ENCODE results near the gene SULT2B1.
"Not testable (repeated sequence)": the region's sequence is repeated elsewhere in the genome, so short reads cannot be mapped to it uniquely, and the experiment has no call there.

The SULT2B1 gene

DNA sequence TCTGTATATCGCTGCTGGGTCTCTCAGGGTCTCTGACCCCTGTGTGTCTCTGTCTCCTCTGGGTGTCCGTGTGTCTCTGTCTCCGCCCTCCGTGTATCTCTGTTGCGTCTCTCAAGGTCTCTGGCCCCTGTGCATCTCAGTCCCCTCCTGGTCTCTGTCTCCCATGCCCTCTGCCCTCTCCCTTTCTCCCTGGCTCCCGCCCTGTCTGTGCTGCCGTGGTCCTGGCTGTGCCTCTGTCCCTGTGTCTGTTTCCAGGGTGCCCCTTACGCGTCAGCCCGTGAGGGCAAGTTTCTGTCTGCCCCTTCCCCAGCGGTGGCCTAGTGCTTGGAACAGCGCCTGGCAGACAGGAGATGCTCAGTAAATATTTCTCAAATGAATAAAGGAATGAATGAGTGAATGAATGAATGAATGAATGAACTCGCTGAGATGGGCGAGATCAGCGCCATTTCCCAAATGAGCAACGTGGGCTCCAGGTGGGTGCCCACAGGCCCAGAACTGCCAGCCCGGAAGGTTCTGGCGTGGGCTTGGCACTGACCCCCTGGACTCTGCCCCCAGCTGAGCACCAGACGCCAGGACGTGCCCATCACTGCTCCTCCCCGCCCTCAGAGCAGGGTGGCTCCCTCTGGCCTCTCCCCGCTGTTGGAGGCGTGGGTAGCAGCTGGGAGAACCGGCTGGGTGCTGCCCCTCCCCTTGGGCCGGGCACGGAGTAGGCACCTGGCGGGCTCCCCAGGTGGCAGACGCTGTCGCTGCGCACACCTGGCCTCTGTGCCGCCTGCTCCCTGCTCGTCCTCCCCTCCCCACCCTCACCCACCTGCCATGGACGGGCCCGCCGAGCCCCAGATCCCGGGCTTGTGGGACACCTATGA, at the start of gene SULT2B1:
TSS of gene SULT2B1 (plus strand) at position 736 of the 866 bp plus-strand sequence. CDS start at position 817, 81 bp downstream.
- DNase-seq: no peak

DNA sequence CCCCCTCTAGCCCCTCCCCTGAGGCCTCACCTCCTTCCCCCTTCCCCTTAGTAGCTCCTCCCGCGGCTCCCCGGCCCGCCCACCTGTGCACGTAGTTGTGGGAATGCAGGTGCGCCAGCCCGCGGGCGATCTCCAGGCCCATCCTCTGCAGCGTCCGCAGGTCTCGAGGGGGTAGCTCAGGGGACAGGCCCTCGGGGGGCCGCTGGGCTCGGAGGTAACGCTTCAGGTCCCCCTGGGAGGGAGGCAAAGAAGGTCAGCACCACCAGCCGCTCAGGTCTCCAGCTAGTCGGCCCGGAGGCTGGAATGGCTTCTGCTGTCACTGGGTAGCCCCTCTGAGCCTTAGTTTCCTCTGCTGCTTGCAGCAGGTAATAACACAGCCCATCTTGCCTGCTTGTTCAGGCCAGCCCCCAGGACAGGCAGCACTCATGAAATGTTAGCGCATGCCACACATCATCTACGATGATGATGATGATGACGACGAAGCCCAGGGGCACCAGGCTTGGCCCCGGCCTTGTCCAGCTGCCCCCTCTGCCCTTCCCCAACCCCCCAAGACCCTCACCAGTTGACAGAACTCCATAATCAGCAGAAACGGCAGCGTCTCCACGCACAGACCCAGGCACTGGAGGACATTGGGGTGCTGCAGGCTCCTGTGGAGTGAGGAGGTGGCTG, 49.5 kb upstream of the SULT2B1 start:
- DNase-seq: no peak

DNA sequence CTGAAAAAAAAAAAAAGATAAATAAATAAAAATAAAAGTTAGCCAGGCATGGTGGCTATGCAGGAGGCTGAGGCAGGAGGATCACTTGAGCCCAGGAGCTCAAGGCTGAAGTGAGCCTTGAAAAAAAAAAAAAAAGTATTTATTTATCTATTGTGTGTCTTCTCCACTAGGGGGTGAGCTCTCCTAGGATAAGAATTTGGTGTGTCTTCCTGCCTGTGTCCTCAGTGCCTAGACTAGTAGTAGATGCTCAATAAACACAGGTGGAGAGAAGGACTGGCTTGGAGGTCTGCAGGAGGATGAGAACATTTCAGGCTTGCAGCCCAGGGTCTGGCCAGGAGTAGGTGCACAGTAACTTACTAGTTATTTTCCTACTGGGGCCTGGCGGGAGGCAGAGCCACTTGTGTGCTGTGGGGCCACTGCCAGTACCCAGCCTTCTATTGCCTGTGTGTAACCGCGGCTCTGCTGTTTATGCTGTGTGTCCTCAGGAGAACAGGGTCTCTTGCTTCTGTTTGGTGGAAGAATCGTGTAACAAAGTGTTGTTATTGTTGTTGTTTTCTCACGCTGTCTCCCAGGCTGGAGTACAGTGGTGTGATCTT, 45.7 kb upstream of the SULT2B1 start:
- DNase-seq: no peak

DNA sequence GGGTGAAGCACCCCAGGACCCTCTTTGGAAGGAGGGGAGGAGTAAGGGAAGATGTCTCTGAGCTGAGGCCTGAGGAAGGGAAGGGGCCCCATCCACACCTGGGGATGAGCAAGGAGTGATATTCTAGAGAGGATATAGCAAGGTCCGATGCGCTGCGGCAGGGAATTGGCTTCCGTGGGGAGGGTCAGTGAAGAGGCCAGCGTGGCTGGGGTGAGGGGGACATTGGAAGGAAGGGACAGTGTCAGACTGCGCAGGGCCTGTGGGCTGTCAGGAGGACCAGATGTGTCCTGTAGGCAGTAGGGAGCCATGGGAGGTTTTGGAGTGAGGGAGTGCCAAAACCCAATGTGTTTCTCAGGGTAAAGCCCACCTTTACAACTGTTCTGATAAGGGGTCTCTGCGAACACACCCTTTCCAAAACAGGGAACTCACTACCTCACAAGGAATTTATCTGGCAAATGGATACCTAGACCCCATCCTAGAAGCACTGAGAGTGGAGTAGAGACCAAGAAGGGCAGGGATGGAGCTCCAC, 44.0 kb upstream of the SULT2B1 start:
- DNase-seq: no peak

DNA sequence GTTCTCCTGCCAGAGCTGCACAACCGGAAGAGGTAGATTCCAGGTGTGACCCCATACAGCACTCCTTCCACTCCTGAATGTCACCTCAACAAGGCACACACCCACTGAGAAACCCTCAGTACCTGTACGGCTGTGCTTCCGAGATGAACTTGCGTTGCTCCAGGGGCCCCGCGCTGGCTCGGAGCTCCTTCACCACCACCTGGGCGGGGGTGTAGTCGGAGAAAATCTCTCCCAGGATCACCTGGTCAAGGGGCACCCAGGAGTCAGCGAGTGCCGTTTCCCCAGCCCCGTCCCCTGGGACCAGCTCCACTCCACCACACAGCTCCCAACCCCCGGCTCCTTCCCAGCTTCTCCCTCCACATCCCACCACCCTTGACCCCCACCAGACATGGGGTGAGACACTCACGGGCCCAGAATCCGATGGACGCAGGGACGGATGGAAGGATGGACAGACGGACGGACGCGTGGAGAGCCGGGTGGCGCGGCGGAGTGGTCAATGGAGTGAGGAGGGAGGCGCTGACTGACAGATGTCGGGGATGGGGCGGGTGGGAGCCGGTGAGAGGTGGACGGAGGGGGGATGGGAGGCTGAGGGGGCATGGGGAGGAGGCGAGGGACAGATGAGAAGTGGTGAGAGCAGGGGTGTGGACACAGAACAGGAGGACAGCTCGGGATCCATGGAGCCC, 43.1 kb upstream of the SULT2B1 start:
- no peak for DNase-seq

DNA sequence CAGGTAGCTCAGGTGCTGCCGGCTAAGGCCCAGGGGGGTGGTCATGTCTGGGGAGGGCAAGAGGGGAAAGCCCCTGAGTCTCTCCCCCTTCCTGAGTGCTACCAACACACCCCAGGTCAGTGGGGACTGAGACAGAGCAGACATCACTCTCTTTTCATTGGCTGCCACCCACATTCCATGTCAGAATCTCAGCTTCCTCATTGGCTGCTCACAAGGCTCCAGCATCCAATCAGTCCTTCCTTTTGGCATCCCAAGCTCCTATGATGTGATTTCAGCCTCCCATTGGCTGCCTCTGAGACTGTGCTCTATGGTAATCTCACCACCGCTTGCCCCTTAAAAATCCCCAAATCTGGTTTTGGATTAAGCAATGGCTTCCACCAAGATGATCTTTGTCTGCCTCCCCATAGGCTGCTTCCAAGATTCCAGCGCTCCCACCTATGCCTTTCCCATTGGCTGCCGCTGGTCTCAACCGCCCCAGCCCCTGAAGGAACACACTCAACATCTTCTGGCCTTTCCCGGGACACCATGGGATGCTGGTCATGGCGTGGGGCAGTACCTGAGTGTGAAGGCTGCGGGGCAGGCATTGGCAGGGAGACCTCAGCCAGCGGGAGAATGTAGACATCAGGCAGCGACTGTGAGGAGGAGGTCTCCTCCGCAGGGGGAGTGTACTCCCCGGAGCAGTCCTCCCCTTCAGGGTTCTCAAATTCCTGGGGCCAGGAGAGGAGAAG, 42.3 kb upstream of the SULT2B1 start:
- DNase-seq: no peak

DNA sequence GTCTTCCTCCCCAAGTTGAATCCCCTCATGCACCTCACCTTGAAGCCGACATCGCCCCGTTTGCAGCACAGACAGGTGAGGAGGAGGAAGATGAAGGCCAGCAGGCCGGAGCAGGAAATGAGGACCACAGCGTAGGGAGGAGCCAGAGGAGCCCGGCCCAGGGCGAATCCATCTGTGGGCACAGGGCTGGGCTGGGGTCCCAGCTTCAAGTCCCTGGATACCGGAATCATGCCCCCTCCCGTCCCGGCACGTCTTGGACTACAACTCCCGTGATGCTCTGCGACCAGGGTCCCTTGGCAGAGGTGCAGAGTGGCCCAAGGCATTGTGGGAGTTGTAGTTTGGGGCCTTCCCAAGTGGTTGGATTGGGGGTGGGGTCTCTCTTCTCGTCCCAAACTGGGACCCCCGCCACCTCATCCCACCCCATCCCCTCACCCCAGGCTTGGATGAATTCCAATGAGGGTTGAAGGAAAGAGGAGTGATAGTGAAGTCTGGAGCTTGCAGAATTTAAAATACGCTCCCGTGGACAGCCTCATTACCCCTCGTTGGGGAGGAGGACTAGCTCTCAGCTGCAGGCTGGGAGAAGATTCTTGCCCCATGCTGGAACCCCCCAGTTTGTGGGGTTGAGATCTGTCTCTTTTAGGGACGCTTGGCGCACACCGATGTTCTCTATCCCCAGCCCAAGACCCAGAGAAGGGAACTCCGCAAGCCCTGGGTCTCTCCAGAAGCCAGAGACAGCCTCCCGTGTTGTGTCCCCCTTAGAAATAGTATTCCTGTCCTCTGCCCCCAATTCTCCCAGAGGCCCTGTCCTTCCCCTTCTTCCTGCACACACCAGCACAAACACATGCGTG, 41.3 kb upstream of the SULT2B1 start:
- DNase-seq: no peak

DNA sequence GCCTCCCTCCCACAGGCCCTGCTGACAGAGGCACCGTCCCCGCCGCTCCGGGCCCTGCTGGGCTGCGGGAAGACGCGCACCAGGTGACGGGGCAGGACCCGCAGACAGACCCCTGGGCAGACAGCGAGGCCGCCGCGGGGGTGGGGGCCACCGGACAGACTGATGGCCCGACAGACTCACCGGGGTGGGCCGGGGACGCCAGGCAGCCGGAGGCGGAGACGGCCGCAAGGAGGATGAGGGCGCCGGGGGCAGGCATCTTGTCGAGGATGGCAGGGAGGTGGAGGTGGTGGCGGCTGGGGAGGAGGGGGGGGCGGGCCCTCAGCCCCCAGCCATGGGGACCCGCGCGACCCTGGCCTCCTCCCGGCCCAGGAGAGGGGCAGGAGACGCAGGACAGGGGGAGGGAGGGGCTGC, 40.6 kb upstream of the SULT2B1 start:
- DNase-seq: no peak

DNA sequence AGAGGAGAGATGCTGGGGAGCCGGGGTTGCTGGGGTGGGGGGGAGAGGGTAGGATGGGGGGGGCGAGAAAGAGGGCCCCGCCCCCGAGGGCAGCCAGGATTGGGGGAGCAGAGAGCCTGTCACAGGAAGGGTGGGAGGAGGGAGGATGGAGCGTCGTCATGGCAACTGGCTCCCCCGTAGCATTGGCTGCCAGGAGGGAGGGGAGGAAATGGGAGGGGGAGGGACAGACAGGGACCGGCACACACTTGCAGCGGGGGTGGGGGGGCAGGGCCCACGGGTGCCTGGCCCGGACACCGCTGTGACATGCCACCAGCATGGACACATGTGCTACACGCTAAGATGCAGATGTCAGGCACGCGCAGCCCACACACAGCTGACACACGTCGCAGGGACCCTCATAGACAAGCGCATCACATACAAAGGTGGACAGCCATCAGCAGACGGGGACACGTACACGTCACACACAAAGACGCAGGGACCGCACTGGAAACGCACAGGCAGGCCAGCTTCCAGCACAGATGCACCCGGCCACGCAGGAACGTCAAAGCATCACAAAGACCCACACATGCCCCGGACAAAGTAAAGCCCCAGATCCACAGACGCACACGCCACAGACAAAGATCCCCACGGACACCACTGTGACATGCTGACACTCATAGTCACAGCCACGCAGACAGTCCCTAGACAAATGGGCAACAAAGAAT, 40.0 kb upstream of the SULT2B1 start, which contains the start of gene LMTK3:
TSS of gene LMTK3 (minus strand) at position 36 of the 704 bp plus-strand sequence. CDS start 259 bp downstream, outside the sequence.
- no peak for DNase-seq

DNA sequence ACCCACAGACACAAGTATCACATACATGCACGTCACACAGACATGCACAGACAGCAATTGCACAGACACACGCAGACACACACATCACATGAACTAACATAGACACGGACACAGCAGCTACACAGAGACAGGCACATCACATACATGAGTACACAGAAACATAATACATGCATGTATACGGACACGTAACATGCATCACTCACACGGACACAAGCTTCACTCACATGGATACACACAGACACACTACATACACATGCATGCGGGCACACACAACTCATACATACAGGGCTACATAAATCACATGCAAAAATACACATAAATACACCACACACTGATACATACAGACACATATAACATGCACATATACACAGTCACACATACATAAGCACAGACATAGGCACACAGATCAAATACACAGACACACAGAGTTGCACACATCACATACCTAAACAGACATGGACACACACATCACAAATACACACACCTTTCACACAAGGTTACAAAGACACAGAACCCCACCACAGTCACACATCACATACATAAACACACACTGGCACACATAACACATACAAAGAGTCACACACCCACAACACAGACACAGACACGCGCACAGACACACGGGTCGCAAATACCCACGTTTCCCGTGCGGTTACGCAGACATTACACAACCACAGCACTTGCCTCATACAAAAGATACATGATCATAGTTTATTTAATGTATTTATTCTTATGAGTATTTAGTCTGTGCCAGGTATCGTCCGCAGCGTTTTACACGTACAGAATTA, 39.3 kb upstream of the SULT2B1 start:
- DNase-seq: no peak

DNA sequence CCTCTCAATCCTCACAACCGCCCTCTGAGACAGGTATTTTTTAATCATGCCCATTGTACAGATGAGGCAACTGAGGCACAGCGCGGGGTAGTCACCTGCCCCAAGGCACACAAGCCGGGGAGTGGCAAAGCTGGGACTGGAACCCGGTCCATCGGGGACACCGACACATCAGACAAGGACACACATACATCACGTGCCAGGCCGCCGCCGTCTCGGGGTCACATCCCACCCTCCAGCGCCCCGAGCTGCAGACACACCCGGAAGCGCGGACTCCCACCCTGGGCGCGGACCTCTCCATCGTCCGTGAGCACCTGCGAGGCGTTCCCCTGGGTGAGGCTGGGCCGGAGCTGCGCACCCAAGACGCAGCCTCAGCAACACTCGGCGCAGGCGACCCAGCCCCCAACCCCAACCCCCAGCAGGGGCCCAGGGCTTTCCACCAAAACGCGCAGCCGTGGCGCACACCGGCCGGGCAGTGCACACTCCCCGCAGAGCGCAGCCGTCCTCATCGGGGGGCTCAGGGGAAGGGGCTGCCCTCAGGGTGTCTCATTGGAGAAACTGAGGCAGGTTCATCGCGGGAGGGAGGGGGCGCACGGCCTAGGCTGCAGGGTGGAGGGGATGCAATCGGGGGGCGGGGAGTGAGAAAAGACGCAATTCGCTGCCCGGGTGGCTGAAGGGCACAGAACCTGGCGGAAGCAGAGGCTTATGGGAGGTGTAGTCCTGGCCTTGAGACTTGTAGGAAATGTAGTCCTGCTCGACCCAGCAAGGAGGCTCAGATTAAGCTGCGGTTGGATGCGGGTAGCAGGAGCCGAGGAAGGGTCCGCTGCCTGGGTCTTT, 38.5 kb upstream of the SULT2B1 start:
- no peak for DNase-seq

DNA sequence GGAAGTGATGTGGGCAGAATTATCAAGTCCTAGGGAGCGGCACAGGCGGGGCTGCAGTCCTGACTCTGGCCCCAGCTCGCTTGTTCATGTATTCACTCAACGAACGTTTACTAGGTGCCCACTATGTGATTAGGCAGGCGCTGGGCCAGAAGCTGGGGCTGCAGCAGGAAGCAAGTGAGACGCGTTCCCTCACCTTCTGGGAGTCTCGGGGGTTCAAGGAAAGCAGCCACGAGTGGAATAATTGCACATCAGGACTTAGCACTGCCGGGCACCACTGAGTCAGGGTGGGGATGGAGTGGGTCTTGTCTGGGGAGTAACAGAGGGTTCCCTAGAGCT, 37.9 kb upstream of the SULT2B1 start:
- DNase-seq: no peak

DNA sequence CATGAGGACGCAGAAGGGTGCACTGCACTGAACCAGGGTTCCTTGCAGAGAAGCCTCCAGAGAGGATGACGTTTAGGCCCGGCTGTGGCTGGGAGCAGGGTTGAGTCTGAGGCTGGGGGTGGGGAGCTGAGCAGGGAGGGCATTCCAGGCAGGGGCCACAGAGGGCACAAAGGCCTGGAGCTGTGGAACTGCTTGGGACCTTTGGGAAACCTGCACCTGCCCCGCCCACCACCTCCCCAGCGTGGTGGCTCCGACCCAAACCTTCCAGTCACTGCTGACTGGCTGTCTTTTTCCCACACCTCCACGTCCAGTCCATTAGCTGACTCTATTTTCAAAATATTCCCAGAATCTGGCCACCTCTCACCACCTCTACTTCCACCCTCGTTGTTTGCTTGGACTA, 35.4 kb upstream of the SULT2B1 start:
- no peak for DNase-seq

DNA sequence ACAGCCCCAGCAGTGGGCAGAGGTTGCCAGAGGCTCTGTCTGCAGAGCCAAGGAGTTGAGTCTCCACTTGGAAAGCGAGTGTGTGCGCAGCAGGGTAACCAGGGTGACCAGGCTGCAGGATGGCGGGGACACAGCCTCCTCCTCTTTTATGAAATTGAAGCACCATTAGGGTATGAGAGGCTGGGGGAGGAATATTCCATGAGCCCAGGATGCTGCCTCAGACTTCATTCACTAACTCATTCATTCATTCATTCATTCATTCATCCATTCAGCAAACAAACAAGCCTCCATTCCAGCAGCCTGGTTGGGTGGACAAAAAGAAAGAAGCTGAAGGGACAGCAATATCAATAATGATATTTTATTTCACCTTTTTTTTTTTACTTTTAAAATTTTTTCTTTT, 33.8 kb upstream of the SULT2B1 start:
- no peak for DNase-seq

DNA sequence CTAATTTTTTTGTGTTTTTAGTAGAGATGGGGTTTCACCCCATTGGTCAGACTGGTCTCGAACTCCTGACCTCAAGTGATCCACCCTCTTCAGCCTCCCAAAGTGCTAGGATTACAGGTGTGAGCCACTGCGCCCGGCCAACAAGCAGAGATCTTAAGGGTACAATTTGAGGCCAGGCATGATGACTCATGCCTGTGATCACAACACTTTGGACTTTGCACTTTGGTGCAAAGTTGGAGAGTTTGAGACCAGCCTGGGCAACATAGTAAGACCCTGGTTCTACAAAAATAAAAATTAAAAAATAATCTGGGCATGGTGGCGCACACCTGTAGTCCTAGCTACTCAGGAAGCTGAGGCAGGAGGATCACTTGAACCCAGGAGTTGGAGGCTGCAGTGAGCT, 32.5 kb upstream of the SULT2B1 start:
- DNase-seq: not testable (repeated sequence)

DNA sequence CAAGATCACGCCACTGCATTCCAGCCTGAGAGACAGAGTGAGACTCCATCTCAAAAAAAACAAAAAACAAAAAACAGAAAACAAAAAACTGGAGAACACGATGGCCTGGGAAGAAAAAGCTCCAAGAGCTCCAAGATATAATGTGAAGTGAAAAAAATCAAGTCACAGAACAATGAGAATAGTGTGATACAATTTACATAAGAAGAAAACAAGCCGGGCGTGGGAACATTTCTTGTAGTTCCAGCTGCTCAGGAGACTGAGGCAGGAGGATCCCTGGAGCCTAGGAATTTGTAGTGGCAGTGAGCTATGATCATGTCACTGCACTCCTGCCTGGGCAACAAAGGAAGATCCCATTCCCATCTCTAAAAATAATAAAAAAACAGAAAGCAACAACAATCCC, 31.8 kb upstream of the SULT2B1 start:
- DNase-seq: no peak

DNA sequence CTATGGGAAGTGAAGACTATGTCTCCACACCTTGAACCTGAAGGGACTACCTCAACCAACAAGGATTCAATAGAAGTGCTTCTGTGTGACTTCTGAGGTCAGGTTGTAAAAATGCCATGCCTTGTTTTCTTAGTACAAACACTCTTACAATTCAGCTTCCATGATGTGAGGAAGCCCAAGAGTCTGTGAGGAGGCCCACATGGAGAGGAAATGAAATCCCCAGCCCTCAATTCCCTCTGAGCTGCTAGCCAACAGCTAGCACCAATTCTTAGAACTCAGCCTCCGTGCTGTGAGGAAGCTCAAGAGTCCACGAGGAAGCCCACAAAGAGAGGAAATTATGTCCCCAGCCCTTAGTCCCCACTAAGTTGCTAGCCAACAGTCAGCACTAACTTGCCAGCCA, 27.8 kb upstream of the SULT2B1 start:
- no peak for DNase-seq

DNA sequence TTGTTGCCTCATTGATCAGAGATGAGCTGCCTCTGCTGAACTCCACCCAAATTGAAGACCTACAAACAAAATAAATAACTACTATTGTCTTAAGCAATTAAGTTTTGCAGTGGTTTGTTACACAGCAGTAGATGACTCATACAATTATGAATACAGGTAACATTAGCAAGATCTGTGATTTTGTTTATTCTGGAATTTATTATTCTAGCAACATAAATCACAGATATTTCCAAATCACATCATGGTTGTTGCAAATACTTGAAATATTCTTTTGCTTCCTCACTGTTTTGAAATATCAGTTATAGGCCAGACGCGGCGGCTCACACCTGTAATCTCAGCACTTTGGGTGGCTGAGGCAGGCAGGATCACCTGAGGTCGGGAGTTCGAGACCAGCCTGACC, 27.2 kb upstream of the SULT2B1 start:
- DNase-seq: no peak

DNA sequence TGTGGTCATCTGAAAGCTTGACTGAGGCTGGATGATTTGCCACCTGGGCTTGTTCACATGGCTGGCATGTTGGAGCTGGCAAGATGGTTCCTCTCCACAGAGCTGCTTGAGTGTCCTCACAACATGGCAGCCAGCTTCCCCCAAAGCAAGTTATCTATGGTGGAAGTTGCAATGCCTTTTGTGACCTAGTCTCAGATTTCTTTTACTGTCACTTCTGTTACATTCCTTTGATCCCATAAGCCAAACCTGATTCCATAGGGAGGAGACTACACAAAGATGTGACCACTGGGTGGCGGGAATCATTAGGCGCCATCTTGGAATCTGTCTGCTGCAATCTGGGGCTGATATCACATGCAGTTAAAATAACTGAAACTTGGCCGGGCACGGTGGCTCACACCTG, 22.8 kb upstream of the SULT2B1 start:
- no peak for DNase-seq

All from cortex of kidney (tissue), 1 donor.